ENCODE measurements around the gene UBLCP1.

DNA sequence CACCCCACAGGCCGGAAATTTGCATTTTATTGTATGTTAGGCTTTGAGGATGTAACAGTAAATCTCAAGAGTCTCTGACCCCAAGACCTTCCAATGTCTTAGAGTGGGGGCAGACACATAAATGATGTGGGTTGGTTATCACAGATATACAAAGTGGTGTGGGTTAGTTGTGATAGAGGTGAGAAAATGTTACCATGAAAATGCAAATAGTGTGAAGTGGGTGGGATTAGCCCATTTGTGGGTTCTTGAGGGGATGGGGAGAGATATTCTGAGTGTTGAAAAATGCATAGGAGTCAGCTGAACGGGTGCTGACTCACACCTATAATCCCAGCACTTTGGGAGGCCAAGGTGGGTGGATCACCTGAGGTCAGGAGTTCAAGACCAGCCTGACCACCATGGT, 45.9 kb upstream of the UBLCP1 start:
- TF ChIP-seq, protein P1, sequence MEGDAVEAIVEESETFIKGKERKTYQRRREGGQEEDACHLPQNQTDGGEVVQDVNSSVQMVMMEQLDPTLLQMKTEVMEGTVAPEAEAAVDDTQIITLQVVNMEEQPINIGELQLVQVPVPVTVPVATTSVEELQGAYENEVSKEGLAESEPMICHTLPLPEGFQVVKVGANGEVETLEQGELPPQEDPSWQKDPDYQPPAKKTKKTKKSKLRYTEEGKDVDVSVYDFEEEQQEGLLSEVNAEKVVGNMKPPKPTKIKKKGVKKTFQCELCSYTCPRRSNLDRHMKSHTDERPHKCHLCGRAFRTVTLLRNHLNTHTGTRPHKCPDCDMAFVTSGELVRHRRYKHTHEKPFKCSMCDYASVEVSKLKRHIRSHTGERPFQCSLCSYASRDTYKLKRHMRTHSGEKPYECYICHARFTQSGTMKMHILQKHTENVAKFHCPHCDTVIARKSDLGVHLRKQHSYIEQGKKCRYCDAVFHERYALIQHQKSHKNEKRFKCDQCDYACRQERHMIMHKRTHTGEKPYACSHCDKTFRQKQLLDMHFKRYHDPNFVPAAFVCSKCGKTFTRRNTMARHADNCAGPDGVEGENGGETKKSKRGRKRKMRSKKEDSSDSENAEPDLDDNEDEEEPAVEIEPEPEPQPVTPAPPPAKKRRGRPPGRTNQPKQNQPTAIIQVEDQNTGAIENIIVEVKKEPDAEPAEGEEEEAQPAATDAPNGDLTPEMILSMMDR (IDR thresholded peaks at IDR 0.05), result no peak
- TF ChIP-seq POLR2AphosphoS5 (IDR thresholded peaks at IDR 0.05; ENCODE audit: insufficient read depth in 1 of 2, low read depth in 1 of 2), result no peak

Data from vagina (tissue), 2 donors.